Measurements from ENCODE around the gene GRM3.

The GRM3 gene

GRCh38 chr7:86706406-86706805 is 62.7 kb downstream of the GRM3 start:
- no peak for DNase-seq

GRCh38 chr7:86708031-86708680 is 64.4 kb downstream of the GRM3 start:
- no peak for DNase-seq

DNA sequence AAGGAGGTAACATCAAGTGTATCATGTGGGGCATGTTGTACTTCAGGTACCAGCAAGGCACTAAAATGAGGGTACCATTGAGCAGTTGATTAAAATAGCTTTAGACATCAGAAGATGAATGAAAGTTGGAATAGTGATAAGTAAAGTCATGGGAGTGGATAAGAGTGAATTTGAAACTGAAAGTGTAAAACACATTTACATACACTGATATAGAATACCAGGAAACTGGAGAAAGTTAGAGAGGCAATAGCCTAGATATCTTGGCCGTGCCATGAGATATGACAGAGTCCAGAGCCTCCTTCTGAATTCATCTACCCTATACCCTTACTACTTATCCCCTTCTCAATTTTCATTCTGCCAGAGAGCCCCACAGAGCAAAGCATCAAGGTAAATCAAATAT is 76.6 kb downstream of the GRM3 start:
- no peak for DNase-seq

DNA sequence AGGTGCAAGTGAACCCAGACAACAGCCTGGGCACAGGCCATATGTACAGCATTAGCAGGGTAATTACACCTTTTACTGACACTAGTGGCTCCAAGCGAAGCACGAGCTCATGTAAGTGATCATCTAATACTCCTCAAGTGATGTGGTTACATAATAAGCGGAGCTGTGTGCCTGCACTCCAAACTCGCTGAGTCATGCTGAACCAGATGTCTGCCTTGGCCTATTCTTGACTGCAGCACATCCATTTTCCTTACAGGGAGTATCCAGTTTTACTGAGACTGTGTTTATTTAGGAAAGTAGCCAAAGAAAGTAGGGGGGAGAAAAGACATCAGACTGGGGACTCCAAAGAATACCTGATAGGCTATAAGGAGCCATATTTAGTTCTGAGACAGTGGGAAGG is 90.1 kb downstream of the GRM3 start:
- no peak for DNase-seq

DNA sequence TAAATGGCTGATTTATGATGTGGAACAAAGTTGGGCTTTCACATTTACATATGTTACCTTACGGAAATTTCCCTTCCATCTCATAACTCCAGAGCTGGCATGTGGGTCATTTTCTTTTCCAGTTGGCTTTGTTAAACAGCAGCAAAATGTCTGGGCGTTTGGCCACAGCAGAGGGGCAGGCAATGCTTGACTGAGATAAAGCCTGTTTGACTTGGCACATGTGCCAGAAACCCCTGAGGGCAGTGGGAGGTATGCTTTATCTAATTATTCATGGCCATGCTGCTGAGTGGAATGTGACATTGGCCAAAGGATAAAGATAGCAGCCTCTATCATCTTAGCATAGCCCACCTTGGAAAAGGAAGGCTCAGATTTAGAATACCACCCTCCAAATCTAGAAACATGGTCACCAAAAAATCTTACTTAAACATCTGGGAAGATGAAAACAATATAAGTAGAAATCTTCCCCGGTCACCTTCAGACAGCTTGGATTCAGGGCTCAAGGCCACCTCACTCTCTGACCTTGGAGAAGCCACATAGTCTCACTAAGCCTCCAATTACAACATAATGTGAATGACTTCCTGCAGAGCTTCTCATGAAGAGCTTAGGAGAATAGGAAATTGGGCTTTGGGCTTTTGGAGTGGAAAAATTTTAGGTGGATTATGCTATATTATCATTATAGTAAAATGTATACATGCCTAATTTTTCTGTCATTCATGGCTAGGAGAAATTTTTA is 101.5 kb downstream of the GRM3 start:
- no peak for DNase-seq

DNA sequence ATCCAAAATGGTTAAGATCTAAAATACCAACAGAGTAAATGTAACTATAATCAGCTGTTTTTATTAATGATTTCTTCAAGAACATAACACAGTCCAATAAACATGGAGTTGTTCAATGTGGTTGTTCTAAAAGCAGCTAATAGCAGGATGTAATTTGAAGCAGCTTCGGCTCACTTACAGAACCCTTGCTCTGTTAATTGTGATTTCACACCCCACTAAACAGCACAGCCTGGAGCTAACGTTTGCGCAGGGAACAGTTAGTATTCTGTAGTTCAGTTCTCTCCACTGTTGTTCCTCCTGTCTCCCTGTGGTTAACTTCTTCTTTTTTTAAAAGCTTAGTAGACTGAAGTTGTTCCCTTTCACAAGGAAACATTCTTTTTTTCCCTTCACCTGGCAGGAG is 104.0 kb downstream of the GRM3 start:
- DNase-seq = no peak

DNA sequence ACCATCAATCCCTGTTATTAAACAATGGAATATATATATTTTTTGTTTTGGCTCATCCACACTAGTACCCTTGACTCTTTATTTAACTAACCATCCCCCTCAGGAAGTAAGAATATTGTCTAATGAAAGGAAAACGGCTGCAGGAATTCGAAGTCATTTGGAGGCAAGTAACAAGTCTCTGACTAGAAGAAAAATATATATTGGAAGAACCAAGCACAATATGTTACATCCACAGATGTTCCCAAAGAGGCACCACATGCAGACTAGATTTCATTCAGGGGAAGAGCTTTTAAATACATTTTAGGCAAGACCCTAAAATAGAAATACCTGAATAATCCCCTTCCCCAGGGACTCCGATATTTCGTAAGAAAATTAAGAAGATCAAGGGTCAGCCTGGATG is 104.5 kb downstream of the GRM3 start:
- DNase-seq = no peak

DNA sequence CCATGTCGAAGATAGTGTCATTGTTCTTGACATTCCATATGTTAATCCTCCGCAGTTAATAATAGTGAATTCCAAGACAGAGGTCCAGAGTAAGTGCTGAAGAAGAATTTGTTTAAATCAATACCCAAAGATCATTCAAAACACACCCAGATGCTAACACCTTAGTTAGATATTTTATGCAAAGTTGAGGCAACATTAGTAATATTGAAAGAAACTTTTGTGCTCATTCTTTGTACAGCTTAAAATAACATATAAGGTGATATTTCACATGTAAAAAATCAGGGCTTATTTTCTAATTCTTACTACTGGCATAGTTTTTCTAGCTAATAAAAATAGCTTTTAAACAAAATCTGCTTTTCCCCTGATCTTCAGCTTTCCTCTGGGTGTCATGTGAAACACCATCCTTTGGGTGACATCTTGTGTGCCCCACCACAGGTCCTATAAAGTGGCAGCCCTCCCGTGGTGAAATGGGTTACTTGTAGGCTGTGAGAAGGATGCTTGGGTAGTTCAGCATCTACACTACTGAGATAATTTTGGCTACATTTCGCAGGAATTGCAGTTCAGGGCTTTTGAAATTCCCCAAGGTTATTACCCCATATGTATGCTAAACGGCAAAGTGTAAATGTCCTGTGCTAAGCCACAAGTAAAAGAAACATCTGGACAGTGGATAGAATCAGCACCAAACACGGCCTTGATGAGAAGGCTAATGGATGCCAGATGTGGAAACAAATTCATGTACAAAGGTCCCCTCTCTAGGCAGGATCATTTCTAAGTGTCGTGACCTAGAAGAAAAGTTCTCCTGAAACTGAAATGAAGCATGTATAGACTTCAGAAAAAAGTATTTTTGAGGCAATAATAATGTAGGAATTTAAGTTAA is 105.4 kb downstream of the GRM3 start:
- DNase-seq = no peak

DNA sequence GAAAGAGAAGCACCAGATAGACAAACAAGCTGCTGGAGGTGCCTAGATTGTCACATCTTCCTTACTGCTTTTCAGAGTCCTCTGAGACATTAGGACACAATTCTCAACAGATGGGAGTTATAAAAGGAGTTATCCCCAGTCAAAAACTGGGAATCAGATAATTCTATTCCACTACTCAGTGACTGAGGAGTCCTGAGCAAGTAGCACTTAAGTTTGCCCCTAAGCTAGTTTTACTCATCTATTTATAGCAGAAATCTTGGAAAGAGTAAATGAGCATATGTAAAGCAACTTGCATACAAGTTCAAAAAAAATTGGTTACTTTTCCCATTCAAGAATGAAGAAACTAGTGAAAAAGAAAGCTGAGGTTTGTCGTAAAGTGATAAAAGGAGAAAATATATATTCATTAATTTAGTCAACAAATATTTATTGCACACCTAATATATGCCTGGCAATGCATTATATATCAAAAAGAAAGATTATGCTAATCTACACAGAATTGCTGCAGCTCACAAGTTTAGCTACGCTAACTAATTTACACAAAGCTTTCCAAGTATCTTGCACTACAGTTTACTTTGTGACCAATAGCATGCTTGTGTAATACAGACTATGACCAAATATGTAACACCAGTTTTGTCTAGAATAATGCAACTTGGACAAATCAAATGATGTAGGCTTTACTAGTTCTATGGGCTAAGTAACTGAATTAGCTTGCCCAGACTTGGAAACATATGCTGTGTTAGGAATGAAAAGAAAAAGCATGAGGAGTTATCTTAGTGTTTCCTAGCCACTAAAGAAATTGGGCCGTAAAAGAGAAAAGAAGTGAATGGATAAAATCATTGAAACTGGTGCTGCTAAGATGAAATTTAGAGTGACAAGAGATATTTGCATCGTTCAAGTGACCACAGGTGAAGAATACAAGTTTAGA is 106.3 kb downstream of the GRM3 start:
- DNase-seq = no peak

DNA sequence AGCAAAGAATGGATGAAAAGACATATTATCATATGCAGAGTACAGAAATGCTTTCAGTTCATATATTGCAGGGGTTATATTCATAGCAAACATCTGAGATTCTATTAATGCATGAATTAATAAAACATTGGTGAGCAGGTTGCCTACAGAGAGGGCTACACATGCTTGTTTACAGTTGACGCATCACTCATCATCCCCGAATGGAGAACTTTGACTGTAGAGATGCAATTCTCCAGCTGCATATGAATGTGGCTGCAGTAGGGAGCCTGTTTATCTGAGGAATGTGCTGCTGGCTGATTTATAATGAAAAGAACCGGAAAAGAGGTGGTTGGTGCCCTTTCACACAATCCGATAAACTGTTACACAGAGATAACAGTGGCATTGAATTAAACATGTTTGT is 116.5 kb downstream of the GRM3 start:
- DNase-seq = no peak

- no peak for DNase-seq
These were observed 118.4 kb downstream of the GRM3 start for GRCh38 chr7:86762129-86762528.

- DNase-seq = no peak
These were observed 122.2 kb downstream of the GRM3 start for GRCh38 chr7:86765931-86766330.

- DNase-seq = no peak
These were observed 124.7 kb downstream of the GRM3 start for GRCh38 chr7:86768394-86768793.

- DNase-seq = no peak
These were observed 125.5 kb downstream of the GRM3 start for GRCh38 chr7:86768967-86769760.

DNA sequence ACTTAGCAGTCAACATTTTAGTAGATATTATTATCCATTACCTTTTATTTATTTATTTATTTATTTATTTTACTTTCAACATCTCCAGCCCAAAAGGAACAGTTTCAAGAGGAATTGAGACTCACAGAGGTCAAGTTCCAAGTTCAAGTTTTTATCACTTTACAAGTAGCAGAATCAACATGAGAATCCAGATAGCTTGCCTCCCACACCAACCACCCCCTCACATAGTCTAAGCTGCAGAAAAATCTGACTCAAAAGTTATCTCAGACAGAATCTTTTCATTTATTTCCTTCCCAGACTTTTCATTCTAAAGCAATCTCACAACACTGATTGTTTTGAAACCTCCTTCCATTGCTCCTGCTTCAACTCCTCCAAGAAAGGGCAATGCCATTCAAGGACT is 129.6 kb downstream of the GRM3 start:
- no peak for DNase-seq

- no peak for DNase-seq
These were observed 131.5 kb downstream of the GRM3 start for GRCh38 chr7:86775203-86775602.

DNA sequence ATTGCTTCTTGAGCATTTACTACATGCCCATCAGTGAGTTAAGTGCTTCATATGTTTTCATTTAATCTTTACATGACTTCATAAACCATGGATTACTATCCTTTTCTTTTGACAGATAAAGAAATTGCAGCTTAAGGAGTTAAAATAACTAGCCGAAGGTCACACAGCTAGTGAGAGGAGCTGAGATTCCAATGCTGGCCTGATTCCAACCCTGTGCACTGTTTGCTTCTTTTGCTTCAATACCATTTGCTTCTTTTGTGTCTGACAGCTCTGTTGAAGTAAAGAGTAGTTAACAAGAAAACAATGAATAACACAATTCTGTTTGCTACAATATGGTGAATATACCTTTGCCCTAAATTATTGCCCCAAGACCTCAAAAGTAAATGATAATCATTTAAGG is 132.4 kb downstream of the GRM3 start:
- DNase-seq = no peak

GRCh38 chr7:86778271-86778670 is 134.6 kb downstream of the GRM3 start:
- DNase-seq = no peak

DNA sequence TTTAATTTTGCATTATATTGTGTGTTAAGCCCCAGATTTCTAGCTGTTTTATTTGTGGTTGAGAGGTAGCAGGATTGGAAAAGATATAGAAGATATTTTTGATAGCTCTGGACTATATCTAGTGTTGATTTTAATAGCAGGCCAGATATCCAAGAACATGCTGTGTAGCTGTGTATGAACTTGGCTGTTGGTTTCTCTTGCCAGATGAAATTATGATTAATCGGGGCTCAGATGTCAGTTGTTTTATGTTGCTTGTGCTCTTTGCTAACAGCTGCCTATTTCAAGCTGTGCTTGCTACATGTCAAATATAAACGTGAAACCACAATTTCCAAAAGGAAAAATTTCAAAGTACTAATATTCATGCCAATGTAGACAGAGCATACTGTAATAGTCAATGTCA is 141.1 kb downstream of the GRM3 start:
- DNase-seq = no peak

DNA sequence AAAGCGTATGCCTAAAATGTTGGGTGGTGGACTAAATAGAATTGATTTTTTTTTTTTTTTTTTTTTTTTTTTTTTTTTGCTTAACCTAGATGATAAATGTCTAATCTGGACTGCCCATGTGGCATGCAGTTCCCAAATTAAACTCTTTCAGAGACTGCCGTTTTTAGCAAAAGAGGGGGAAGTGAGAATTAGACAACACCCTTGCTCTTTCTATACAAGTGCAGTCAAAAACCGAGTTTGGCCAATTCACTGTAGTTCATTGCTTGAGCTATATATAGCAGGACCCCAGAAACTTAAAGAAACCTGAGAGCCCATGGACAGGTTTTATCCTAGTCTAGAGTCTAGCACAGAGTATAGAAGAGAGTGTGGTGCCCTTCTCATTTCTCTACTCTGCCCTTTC is 141.9 kb downstream of the GRM3 start:
- no peak for DNase-seq

DNA sequence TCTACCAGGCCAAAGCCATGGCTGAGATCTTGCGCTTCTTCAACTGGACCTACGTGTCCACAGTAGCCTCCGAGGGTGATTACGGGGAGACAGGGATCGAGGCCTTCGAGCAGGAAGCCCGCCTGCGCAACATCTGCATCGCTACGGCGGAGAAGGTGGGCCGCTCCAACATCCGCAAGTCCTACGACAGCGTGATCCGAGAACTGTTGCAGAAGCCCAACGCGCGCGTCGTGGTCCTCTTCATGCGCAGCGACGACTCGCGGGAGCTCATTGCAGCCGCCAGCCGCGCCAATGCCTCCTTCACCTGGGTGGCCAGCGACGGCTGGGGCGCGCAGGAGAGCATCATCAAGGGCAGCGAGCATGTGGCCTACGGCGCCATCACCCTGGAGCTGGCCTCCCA is 142.7 kb downstream of the GRM3 start:
- DNase-seq = no peak

DNA sequence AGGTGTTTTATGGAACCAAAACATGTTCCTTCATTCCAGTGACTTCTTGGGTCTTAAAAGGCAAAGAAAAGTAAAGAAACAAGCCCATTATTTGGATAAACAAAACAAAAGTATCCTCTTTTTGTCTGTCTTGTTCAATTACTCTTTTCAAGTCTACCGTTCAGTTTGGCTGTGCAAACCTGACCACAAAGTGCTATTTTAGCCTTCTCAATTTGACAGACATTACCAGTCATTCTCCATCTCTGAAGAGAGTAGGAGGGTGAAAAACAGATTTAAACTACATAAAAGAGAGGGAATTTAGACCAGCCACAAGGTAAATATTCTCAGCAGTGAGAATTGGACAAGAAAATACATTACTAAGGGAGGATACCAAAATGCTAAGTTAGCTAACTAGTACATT is 145.2 kb downstream of the GRM3 start:
- no peak for DNase-seq

All from stimulated activated CD4-positive, alpha-beta T cell treated with anti-CD3 and anti-CD28 coated beads, Interleukin-4, amount 100 ng/mL, for 4 hours (primary cell).